HG03520 (cell line): ENCODE data around the gene NUAK2.

Source experiments
- ATAC-seq: cut with Tn5 transposase; IDR thresholded peaks from one replicate; pipeline ENCODE4 v1.9.1; 2021; ENCODE audit warnings: mild to moderate bottlenecking, moderate library complexity; ENCODE audit not compliant: unreplicated experiment

The NUAK2 gene

DNA sequence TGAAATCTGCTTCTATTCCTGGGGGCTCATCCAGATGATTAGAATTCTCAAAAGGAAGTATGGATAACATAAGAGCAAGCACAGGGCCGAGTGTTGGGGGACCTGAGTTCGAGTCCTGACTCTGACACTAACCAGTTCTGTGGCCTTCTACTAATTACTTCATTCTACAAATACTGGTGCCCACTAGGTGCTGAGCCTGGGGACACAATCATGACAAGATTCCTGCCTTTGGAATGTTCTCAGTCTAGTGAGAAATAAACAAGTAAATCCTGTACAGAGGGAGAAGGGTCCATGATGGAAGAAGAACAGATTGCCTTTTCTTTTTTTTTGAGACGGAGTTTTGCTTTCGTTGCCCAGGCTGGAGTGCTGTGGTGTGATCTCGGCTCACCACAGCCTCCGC, 2.2 kb upstream of the NUAK2 start:
- no peak for ATAC-seq

DNA sequence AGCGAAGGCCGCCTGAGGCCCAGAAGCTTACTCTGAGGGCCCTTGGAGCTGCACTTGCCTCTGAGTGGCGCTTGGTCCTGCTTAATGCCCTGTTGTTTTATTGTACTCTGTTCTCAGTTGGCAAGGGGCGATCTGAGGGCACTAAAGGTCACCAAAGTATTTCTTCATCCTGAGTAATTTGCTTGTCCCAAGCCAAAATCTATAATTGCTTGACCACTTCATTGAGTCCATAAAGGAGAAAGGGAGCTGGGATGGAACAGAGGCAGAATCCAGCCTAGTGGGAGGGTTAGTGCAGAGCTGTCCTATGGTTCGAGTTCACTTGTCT, 376 bp upstream of the NUAK2 start:
- no peak for ATAC-seq

- no peak for ATAC-seq
Measured at GRCh38 chr1:205319081-205320018, 2.2 kb downstream of the NUAK2 start.

- no peak for ATAC-seq
Measured at GRCh38 chr1:205318231-205318991, 3.1 kb downstream of the NUAK2 start.

- no peak for ATAC-seq
Measured at GRCh38 chr1:205317311-205317917, 4.1 kb downstream of the NUAK2 start.

DNA sequence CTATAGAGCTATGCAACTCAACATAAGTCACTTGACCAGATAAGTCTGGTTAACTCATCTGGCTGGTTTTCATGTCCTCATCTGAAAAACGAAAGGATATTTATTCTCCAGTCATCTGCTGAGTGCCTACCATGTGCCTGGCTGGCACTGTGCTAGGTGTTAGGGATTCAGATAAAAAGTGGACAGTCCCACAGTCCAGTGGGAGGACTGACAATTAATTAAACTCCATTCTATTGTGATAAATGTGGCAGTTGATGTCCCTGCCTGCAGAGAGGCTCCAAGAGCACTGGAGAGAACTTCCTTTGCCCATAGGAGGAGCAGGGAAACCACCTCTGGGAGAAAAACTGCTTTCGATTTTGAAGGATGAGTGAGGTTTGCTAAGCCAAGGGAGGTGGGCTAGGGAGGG, 5.4 kb downstream of the NUAK2 start:
- no peak for ATAC-seq

DNA sequence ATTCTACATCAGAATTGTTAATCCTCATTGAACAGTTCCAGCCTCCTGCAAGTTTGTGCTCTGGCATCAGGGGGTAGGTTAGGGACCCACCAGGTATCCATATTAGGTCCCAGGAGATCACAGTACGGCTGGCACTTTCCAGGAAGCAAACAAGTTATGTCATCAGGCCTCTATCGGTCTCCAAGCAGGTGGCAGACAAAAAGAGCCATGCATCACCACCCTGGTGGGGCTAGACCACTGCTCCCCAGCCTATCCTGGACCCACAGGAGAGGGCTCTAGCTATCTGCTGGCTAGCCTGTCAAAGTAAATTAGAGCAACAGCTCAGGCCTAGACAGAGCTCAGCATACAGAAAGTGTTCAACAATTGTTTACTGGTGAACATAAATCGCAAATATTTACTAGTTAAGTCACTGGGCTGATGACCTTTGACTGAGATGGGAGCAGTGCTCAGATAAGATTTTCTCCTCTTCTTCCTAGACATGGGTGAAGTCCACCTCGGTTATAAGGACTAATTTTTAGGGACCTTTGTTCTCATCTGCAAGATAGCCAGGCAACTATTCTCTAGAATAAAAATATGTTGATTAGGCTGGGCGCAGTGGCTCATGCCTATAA, 6.4 kb downstream of the NUAK2 start:
- ATAC-seq, result no peak

- no peak for ATAC-seq
Measured at GRCh38 chr1:205313563-205314308, 7.8 kb downstream of the NUAK2 start.

- no peak for ATAC-seq
Measured at GRCh38 chr1:205312866-205313562, 8.5 kb downstream of the NUAK2 start.

DNA sequence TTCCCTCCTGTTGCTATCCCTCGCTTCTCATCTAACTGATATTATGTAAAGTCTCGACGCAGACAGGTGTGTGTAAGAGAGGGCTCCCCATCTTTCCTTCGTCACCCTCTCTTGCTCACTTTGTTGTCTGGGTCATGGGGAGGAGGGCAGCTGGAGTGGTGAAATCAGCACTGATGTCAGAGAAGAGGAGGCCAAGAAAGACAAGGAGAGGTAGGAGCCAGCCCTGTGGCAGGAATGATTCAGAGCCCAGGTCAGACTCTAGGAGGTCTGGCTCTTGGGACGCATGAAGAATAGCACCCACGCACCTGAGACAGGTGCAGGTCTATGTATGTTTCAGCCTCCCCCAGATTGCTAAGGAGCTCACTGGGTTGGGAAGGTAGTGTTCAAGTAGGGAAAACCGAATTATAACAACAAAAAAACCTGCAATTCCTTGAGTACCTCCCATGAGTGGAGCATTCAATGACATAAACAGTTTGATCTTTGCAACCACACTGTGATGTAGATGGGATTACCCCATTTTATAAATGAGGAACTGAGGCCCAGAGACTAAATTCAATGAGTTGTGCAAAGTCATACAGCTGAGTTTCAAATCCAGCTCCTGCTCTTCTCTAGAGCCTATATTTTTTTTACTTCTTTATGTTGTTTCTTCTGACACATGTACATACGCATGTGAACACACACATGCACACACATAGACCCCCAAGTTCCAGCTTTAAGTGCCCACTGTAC, 10.4 kb downstream of the NUAK2 start:
- no peak for ATAC-seq

GRCh38 chr1:205309741-205310140, 11.8 kb downstream of the NUAK2 start:
- ATAC-seq, result no peak

- no peak for ATAC-seq
Measured at GRCh38 chr1:205306929-205307566, 14.5 kb downstream of the NUAK2 start.

DNA sequence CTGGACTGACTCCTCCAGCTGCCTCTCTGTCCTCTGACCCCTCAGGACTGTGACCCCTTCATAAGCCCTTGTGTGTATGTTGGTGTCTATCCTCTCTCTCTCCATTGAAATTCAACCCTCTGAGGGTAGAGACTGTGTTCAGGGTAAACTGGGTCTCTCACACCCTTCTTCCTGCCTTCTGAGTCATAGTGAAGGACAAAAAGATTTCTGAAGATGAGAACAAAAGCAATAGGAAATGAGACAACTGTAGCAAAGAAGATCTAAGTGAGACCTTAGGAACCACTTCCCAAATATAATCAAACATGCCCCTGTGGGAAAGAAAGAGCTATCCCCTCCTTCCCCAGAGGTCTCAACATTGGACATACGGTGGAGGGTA, 16.9 kb downstream of the NUAK2 start:
- no peak for ATAC-seq

DNA sequence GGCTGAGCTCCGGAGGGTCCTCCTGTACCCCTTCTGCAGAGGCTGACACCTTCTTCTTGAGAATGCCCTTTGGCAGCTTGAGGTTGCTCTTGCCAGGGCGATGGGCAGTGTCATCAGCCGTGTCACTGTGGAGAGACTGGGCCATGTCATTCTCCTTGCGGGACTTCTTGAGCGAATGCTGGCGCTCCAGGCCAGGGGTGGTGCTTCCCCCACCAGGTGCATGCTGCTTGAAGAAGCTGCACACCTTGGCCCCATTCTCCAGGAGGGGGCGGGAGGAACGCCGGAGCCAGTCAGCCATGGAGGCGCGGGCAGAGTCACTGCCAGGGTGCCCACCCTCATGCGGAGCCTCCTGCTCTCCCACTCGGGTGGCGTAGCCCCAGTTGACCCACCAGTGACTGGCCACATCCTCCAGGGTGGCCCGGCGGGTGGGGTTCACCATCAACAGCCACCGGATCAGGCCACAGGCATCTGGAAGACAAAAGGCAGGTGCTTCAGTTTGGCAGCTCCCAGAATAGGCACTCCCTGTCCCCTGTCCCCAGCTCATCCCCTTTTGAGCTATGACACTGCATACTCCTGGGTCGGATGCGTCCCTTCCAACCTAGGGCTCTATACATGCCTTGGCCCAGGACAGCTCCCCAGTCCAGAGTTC, 17.4 kb downstream of the NUAK2 start:
- no peak for ATAC-seq

DNA sequence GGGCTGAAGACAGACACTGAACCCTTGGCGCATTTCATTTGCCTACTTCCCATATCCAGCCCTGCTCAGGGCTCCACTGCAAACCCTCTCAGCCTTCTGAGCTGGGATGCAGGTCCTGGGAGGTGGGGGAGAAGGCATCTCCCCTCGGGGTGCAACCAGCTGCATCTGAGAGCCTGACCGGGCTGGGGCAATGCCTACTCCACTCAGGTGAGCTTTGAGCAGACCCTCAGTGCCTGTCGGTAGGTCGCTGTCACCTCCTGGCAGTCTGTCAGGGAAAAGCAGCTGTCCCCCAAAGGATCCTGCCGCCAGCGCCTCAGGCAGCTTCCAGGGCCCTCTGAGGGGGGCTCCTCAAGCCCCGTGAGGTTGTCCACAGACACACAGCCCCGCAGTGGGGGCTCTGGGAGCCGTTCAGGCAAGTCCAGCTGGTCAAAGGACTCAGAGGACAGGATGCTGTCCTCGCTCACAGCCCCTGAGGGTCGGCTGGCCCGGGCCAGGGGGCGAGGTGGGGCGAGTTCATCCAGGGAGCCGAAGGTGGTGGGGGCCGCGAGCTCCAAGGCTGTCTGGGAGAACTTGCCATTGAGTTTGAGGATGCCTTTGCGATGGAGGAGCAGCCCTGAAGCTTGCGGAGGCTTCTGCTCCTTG, 18.2 kb downstream of the NUAK2 start:
- ATAC-seq, result no peak

DNA sequence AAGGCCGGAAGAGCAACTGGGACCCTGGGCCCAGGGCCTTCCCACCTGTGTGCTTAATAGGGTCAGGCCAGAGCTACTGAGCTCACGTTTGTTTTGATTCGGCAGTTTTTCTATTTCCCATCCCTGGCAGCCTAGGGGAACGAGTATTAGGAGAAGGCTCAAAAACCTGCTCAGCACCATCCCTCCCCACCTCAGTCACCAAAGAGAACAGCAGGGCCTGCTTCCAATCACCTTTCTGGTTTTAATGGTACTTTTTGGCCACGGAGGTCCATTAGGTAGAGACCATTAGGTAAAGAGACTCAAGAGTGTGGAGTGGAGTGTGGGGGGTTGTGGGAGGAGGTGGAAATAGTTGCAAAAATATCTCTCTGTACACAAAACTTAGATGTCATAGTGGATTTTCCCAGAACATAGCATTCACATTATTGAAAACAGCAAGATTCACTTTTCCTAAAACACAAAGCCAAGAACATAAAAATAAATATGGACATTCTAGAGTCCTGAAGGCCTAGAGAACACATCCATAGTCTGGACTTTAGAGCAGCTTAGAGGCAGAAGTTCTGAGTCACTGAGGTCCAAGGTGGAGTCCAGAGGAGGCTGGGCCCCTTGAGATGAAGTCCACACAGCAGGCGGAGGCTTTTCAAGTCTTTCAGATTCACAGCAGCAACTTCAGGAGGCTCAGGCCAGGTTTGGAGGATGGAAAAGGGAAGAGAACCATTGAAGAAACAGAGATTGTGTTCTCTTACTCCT, 19.5 kb downstream of the NUAK2 start:
- no peak for ATAC-seq

- no peak for ATAC-seq
Measured at GRCh38 chr1:205301205-205301821, 20.2 kb downstream of the NUAK2 start.
